CD4-positive, alpha-beta T cell (primary cell): ENCODE results near the gene NUP160. TPM values are rescaled to one million over a fixed set of nuclear protein-coding genes. Genes with fewer than 3 reads are reported as not detected.
"Not testable (repeated sequence)": the region's sequence is repeated elsewhere in the genome, so short reads cannot be mapped to it uniquely, and the experiment has no call there.

Experiments used
- ATAC-seq: fragments of 200-7000 bp; cut with Tn5 transposase; one replicate; pipeline ENCODE4 v1.10.0; 2022; ENCODE audit warnings: mild to moderate bottlenecking; ENCODE audit not compliant: poor library complexity
- CTCF ChIA-PET: fragments of 350-600 bp; sonication (Branson Sonifier 250); formaldehyde crosslinking; loops from one replicate; lab custom pipeline; 2021; ENCODE audit warnings: antibody characterized with exemption, inconsistent platforms; lab: Charles Lee
- POLR2A ChIA-PET: fragments of 350-600 bp; sonication (Branson Sonifier 250); formaldehyde crosslinking; loops from one replicate; lab custom pipeline; 2021; ENCODE audit warnings: antibody characterized with exemption, inconsistent platforms; lab: Charles Lee
- DNase-seq, 14 experiments: peaks; one replicate each; pipeline ENCODE4 v3.0.0-alpha.2; 2013 to 2020; ENCODE audit warnings: mixed read lengths in 2 of 14
- H3K27ac ChIP-seq, 2 donors: one replicate each; pipeline versions ENCODE4 v1.5.1 to v1.7.0; 2013; ENCODE audit warnings: low read length in 2 of 2, low read depth in 1 of 2, mild to moderate bottlenecking in 1 of 2
- H3K27me3 ChIP-seq, 2 experiments: 1 replicate in 1 of 2; 2 replicates in 1 of 2; pipeline versions ENCODE4 v1.6.1 to v1.7.0; 2013; ENCODE audit warnings: low read length in 2 of 2, control low read depth in 1 of 2, mild to moderate bottlenecking in 1 of 2, moderate library complexity in 1 of 2; ENCODE audit not compliant: insufficient read depth in 2 of 2, control insufficient read depth in 1 of 2
- H3K36me3 ChIP-seq: one replicate; pipeline ENCODE4 v1.6.1; 2013; ENCODE audit warnings: low read length, control low read depth; ENCODE audit not compliant: insufficient read depth
- H3K4me1 ChIP-seq: one replicate; pipeline ENCODE4 v1.6.1; 2013; ENCODE audit warnings: low read length, control low read depth; ENCODE audit not compliant: insufficient read depth
- H3K4me3 ChIP-seq: one replicate; pipeline ENCODE4 v1.5.1; 2013; ENCODE audit warnings: mild to moderate bottlenecking, low read length, moderate library complexity
- H3K9me3 ChIP-seq, 2 experiments: 1 replicate in 1 of 2; 2 replicates in 1 of 2; pipeline versions ENCODE4 v1.6.1 to v1.7.0; 2013; ENCODE audit warnings: low read length in 2 of 2, mild to moderate bottlenecking in 2 of 2, control low read depth in 1 of 2, moderate library complexity in 1 of 2; ENCODE audit not compliant: control insufficient read depth in 1 of 2, insufficient read depth in 1 of 2
- H3K27ac Mint-ChIP-seq: one replicate; pipeline ENCODE4 v1.8.0; 2020; ENCODE audit warnings: mixed read lengths
- H3K27me3 Mint-ChIP-seq: one replicate; pipeline ENCODE4 v1.8.0; 2021; ENCODE audit warnings: mixed read lengths
- H3K36me3 Mint-ChIP-seq: one replicate; pipeline ENCODE4 v1.8.0; 2021; ENCODE audit warnings: low read depth, mixed read lengths
- H3K4me1 Mint-ChIP-seq: one replicate; pipeline ENCODE4 v1.8.0; 2021; ENCODE audit warnings: low read depth, mixed read lengths
- H3K4me3 Mint-ChIP-seq: one replicate; pipeline ENCODE4 v1.8.0; 2020; ENCODE audit warnings: mild to moderate bottlenecking, mixed read lengths
- H3K9me3 Mint-ChIP-seq: one replicate; pipeline ENCODE4 v1.8.0; 2020; ENCODE audit warnings: mixed read lengths
- CTCF ChIP-seq: fragments of 200-600 bp; IDR thresholded peaks from one replicate; pipeline ENCODE4 v1.8.0; 2022; ENCODE audit warnings: antibody characterized with exemption, mild to moderate bottlenecking
- intact Hi-C, 2 experiments: fragments of 100-400 bp; cut with DNase I in 1 of 2; cut with micrococcal nuclease in 1 of 2; formaldehyde crosslinking; loops; one replicate each; pipeline versions ENCODE4 v1.15.1 to v1.9.0; 2023 to 2025; cut with DNase I, micrococcal nuclease
- total RNA-seq, 174 experiments: library from RNA in 2 of 174; stranded (reverse) in 2 of 174; gene quantifications; one replicate each; pipeline ENCODE4 v1.2.3 and lab custom pipeline; 2021 to 2026

Gene NUP160
- total RNA-seq, 2 experiments from 2014 or later, result 41.9 to 47.9 TPM

- Histone ChIP-seq H3K9me3 (peaks cover 2 to 7% of the 10 kb centered on the region in 2 experiments), H3K4me3 (no peak overlapping the region), H3K36me3 (no peaks in the 10 kb centered on the region), H3K27me3 (no peaks in the 10 kb centered on the region), H3K27ac (no peak overlapping the region), H3K4me1 (no peaks in the 10 kb centered on the region)
- Mint-ChIP-seq H3K36me3 (peaks cover 3% of the 10 kb centered on the region), H3K4me1 (no peaks in the 10 kb centered on the region), H3K27me3 (no peaks in the 10 kb centered on the region), H3K4me3 (no peak overlapping the region), H3K9me3 (no peaks in the 10 kb centered on the region), H3K27ac (no peak overlapping the region)
- ATAC-seq (no peak), DNase-seq (no peak)
- TF ChIP-seq CTCF, result no peak
- ChIA-PET CTCF (interaction anchor here (0.9 kb wide), 1 partner anchor 10 kb away, joined by 3 read pairs; no protein-coding TSS in a partner anchor), POLR2A (no interaction called here)
- intact Hi-C loops, result loop anchor here in 1 of 2 experiments (10.0 kb wide), 1 partner anchor 1816 kb away; no protein-coding TSS in a partner anchor
Measured at GRCh38 chr11:47870404-47870803, 22.3 kb upstream of the NUP160 start.

- TF ChIP-seq CTCF, result no peak
- Histone ChIP-seq H3K4me1 (no peaks in the 10 kb centered on the region), H3K9me3 (peaks cover 0 to under 1% of the 10 kb centered on the region in 2 experiments), H3K4me3 (no peak overlapping the region), H3K27ac (no peak overlapping the region), H3K36me3 (no peaks in the 10 kb centered on the region), H3K27me3 (no peaks in the 10 kb centered on the region)
- CTCF ChIA-PET, result interaction anchor here (0.9 kb wide), 1 partner anchor 9 kb away, joined by 3 read pairs; no protein-coding TSS in a partner anchor
- Mint-ChIP-seq H3K4me3 (no peak overlapping the region), H3K27me3 (no peaks in the 10 kb centered on the region), H3K9me3 (no peaks in the 10 kb centered on the region), H3K4me1 (peaks cover 5% of the 10 kb centered on the region), H3K27ac (no peak overlapping the region), H3K36me3 (peaks cover 3% of the 10 kb centered on the region)
- POLR2A ChIA-PET, result no interaction called here
- intact Hi-C loops, result loop anchor here (10.0 kb wide), 2 partner anchors 135 to 1815 kb away; no protein-coding TSS in a partner anchor
- DNase-seq, result no peak
- ATAC-seq, result no peak
Measured at GRCh38 chr11:47869544-47870393, 21.6 kb upstream of the NUP160 start.

- Histone ChIP-seq H3K27me3 (no peaks in the 10 kb centered on the region), H3K9me3 (no peaks in the 10 kb centered on the region), H3K27ac (no peak overlapping the region), H3K36me3 (no peaks in the 10 kb centered on the region), H3K4me1 (peaks cover 6% of the 10 kb centered on the region), H3K4me3 (no peak overlapping the region)
- peaks cover 21% of the 10 kb centered on the region for H3K4me1 Mint-ChIP-seq
- peaks cover 6% of the 10 kb centered on the region for H3K9me3 Mint-ChIP-seq
- H3K36me3 Mint-ChIP-seq, result no peaks in the 10 kb centered on the region
- ChIA-PET CTCF (no interaction called here), POLR2A (no interaction called here)
- intact Hi-C loops, result loop anchor here in 1 of 2 experiments (10.0 kb wide), 1 partner anchor 137 kb away; no protein-coding TSS in a partner anchor
- no peak for TF ChIP-seq CTCF
- H3K4me3 Mint-ChIP-seq, result no peak overlapping the region
- H3K27me3 Mint-ChIP-seq, result no peaks in the 10 kb centered on the region
- no peak for DNase-seq
- ATAC-seq, result no peak
- H3K27ac Mint-ChIP-seq, result no peak overlapping the region
Measured at GRCh38 chr11:47867823-47868222, 19.7 kb upstream of the NUP160 start.

GRCh38 chr11:47866892-47867291, 18.7 kb upstream of the NUP160 start:
- H3K9me3 Mint-ChIP-seq, H3K27me3 ChIP-seq, H3K4me3 Mint-ChIP-seq, H3K27ac ChIP-seq, H3K36me3 ChIP-seq, H3K36me3 Mint-ChIP-seq, H3K4me3 ChIP-seq, ATAC-seq, H3K27ac Mint-ChIP-seq, CTCF ChIA-PET, H3K9me3 ChIP-seq, H3K27me3 Mint-ChIP-seq, DNase-seq: not testable (repeated sequence)
- intact Hi-C loops, result loop anchor here in 1 of 2 experiments (10.0 kb wide), 1 partner anchor 138 kb away; no protein-coding TSS in a partner anchor
- POLR2A ChIA-PET, result interaction anchor here (0.7 kb wide), 1 partner anchor 119 kb away, joined by 3 read pairs; no protein-coding TSS in a partner anchor
- H3K4me1 ChIP-seq, result peaks cover 15% of the 10 kb centered on the region
- H3K4me1 Mint-ChIP-seq, result peaks cover 29% of the 10 kb centered on the region
